Gastroesophageal sphincter (tissue), 4 donors: ENCODE results near the gene WDR27. TPM values are rescaled to one million over a fixed set of nuclear protein-coding genes. Genes with fewer than 3 reads are reported as not detected.

Experiments used
- ATAC-seq: fragments of 150-250 bp; one replicate; pipeline ENCODE4 v1.9.1; 2016; ENCODE audit warnings: mild to moderate bottlenecking, moderate library complexity
- H3K27ac ChIP-seq, 4 donors: fragments of 200-600 bp; sonication (generic) in 3 of 4; 1 replicate in 3 of 4; 2 replicates in 1 of 4; pipeline ENCODE4 v1.5.1; 2016 to 2019
- H3K27me3 ChIP-seq: fragments of 200-600 bp; sonication (generic); one replicate; pipeline ENCODE4 v1.5.1; 2019
- H3K36me3 ChIP-seq, 2 donors: fragments of 200-600 bp; sonication (generic); one replicate each; pipeline ENCODE4 v1.5.1; 2019; ENCODE audit warnings: control low read depth in 1 of 2
- H3K4me1 ChIP-seq, 3 donors: fragments of 200-600 bp; sonication (generic); 1 replicate in 2 of 3; 2 replicates in 1 of 3; pipeline ENCODE4 v1.5.1; 2016 to 2019; ENCODE audit warnings: control low read depth in 2 of 3
- H3K4me3 ChIP-seq, 2 donors: fragments of 200-600 bp; sonication (generic); one replicate each; pipeline ENCODE4 v1.5.1; 2019; ENCODE audit warnings: mild to moderate bottlenecking in 1 of 2, moderate library complexity in 1 of 2
- H3K9me3 ChIP-seq, 3 donors: fragments of 200-600 bp; sonication (generic); one replicate each; pipeline ENCODE4 v1.5.1; 2017 to 2019; ENCODE audit warnings: control low read depth in 2 of 3
- EP300 ChIP-seq: sonication (generic); formaldehyde crosslinking; IDR thresholded peaks from one replicate; pipeline ENCODE4 v1.6.1; 2017; ENCODE audit warnings: antibody characterized with exemption, mild to moderate bottlenecking
- POLR2A ChIP-seq, 2 donors: fragments of 450-650 bp; IDR thresholded peaks; one replicate each; pipeline ENCODE4 v1.6.1; 2017; ENCODE audit warnings: antibody characterized with exemption in 2 of 2, mild to moderate bottlenecking in 2 of 2, moderate library complexity in 1 of 2
- POLR2AphosphoS5 ChIP-seq: sonication (generic); formaldehyde crosslinking; IDR thresholded peaks from one replicate; pipeline ENCODE4 v1.6.1; 2017; ENCODE audit warnings: antibody characterized with exemption
- WGBS, 2 donors: methylation state at CpG; one replicate each; pipeline ENCODE4 v1.1.5; 2018; ENCODE audit warnings: low coverage in 1 of 2; 5-methylcytosine and 5-hydroxymethylcytosine counted together
- total RNA-seq, 4 donors: library from RNA; depleted of rRNA; stranded (reverse); fragments of >200 nt; gene quantifications; one replicate each; pipeline ENCODE4 v1.1.0, GENCODE V29; 2016
- TF ChIP-seq, protein P1 (sequence below), 4 experiments: fragments of 200-600 bp in 2 of 4; fragments of 450-650 bp in 2 of 4; sonication (generic) in 1 of 4; IDR thresholded peaks; one replicate each; pipeline ENCODE4 v1.5.1; 2017 to 2019; ENCODE audit warnings: antibody characterized with exemption in 4 of 4, mild to moderate bottlenecking in 2 of 4, moderate library complexity in 2 of 4

Gene WDR27
- total RNA-seq, 4 donors from 2014 or later: 10.0 to 35.0 (median 20.7) TPM

DNA sequence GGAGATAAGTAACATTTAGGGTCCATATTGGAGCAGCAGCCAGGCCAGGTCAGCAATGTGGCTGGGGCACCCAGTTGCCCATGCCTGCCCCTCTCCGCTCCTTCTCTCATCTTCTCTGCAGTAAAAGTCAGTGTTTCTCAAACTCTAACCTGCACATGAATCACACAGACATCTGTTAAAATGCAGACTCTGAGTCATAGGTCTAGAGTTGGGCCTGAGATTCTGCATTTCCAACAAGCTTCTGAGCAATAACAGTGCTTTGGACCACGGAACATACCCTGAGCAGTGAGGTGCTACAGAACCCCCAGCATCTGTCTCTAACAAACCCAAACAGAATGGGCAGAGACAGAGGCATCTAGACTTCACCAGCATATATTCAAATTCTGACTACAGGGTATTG is 12.3 kb upstream of the WDR27 start:
- H3K4me3 ChIP-seq: no peak overlapping the region
- no peaks in the 10 kb centered on the region for H3K27me3 ChIP-seq
- ATAC-seq: no peak
- no peaks in the 10 kb centered on the region for H3K9me3 ChIP-seq
- no peak overlapping the region for H3K27ac ChIP-seq
- WGBS, 2 donors: 86 to 94% methylated on average over 1 to 2 of the region's 2 CpGs
- peaks cover 7 to 84% of the 10 kb centered on the region in 2 donors for H3K36me3 ChIP-seq
- TF ChIP-seq EP300 (no peak), POLR2AphosphoS5 (no peak), POLR2A (IDR thresholded peaks at IDR 0.05) (no peak)
- TF ChIP-seq, protein P1, sequence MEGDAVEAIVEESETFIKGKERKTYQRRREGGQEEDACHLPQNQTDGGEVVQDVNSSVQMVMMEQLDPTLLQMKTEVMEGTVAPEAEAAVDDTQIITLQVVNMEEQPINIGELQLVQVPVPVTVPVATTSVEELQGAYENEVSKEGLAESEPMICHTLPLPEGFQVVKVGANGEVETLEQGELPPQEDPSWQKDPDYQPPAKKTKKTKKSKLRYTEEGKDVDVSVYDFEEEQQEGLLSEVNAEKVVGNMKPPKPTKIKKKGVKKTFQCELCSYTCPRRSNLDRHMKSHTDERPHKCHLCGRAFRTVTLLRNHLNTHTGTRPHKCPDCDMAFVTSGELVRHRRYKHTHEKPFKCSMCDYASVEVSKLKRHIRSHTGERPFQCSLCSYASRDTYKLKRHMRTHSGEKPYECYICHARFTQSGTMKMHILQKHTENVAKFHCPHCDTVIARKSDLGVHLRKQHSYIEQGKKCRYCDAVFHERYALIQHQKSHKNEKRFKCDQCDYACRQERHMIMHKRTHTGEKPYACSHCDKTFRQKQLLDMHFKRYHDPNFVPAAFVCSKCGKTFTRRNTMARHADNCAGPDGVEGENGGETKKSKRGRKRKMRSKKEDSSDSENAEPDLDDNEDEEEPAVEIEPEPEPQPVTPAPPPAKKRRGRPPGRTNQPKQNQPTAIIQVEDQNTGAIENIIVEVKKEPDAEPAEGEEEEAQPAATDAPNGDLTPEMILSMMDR (IDR thresholded peaks at IDR 0.05): no peak
- H3K4me1 ChIP-seq: peaks cover 0 to 7% (median 0%) of the 10 kb centered on the region in 3 donors

DNA sequence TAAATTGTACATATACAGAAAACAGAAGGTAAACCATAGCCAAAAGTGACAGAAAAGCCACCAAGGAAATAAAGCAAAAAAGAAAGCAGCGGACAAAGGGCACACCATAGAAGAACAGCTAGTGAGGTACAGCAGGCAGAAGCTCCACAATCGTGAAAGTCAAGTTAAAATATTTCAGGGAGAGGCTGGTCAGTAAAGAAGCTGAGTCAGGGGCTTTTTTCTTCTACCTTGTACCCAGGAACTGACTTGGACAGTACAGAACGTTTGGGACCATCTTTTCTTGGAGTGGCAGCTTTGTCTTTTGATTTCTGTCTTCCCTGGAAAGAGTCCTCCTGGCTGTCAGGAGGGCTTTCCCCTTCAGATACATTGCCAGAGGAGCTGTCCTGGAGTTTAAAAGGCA is 8.2 kb upstream of the WDR27 start:
- WGBS, 2 donors: 65 to 70% methylated on average over 3 of the region's 3 CpGs
- Histone ChIP-seq H3K4me3 (no peak overlapping the region), H3K4me1 (peaks cover 0 to 15% (median under 1%) of the 10 kb centered on the region in 3 donors), H3K9me3 (no peaks in the 10 kb centered on the region), H3K27me3 (no peaks in the 10 kb centered on the region), H3K36me3 (peaks cover 7 to 85% of the 10 kb centered on the region in 2 donors), H3K27ac (no peak overlapping the region)
- no peak for TF ChIP-seq POLR2A (IDR thresholded peaks at IDR 0.05)
- TF ChIP-seq EP300: no peak
- TF ChIP-seq POLR2AphosphoS5: no peak
- TF ChIP-seq, protein P1 (IDR thresholded peaks at IDR 0.05): no peak
- no peak for ATAC-seq

DNA sequence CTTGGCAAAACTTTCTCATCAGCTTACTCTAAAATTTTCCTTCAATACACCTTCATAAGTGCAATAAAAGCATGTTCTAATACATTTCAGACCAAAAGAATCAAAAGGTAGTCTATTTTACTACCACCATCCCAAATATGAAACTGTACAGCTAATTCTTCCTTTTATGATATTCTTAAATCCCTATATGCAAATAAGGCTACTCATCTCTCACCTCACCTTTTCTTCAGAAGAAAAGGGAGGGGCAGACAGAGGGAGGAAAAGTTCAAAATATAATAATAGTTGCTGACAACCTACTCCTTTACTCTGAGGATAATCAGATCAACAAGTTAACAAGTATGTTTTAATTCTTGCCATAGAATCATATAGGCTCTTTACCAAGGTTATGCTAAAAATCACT is 7.5 kb upstream of the WDR27 start:
- H3K27me3 ChIP-seq: no peaks in the 10 kb centered on the region
- TF ChIP-seq, protein P1 (IDR thresholded peaks at IDR 0.05): no peak
- TF ChIP-seq POLR2AphosphoS5 (no peak), POLR2A (IDR thresholded peaks at IDR 0.05) (no peak), EP300 (no peak)
- H3K4me1 ChIP-seq: peaks cover 6 to 22% (median 7%) of the 10 kb centered on the region in 3 donors
- no peaks in the 10 kb centered on the region for H3K9me3 ChIP-seq
- peaks cover 3 to 85% of the 10 kb centered on the region in 2 donors for H3K36me3 ChIP-seq
- H3K4me3 ChIP-seq: no peak overlapping the region
- ATAC-seq: no peak
- no peak overlapping the region for H3K27ac ChIP-seq

DNA sequence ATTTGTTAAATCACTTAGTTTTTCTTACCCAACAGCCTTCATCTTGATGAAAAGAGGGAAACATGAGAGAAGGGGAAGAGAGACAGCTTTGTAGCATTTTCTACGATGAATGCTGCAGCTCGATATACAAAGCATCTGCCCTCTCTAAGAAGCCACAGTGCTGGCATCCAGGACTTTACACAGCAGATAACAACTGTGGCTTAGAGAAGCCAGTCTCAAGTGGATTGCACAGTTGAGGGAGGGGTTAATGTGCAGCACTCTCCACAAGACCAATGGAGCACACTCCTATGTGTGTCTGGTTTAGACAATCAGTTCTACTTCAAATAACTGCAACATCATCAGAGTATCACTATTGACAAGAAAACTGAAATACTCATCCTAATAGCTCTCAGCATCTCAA is 5.9 kb upstream of the WDR27 start:
- ATAC-seq: no peak
- H3K27me3 ChIP-seq: no peaks in the 10 kb centered on the region
- peaks cover 7 to 37% (median 19%) of the 10 kb centered on the region in 3 donors for H3K4me1 ChIP-seq
- WGBS, 2 donors: 92 to 94% methylated on average over 2 of the region's 2 CpGs
- TF ChIP-seq, protein P1 (IDR thresholded peaks at IDR 0.05): no peak
- TF ChIP-seq POLR2A (IDR thresholded peaks at IDR 0.05): no peak
- no peak for TF ChIP-seq POLR2AphosphoS5
- TF ChIP-seq EP300: no peak
- H3K9me3 ChIP-seq: no peaks in the 10 kb centered on the region
- no peak overlapping the region for H3K4me3 ChIP-seq
- peaks cover 0 to 76% of the 10 kb centered on the region in 2 donors for H3K36me3 ChIP-seq
- no peak overlapping the region for H3K27ac ChIP-seq

DNA sequence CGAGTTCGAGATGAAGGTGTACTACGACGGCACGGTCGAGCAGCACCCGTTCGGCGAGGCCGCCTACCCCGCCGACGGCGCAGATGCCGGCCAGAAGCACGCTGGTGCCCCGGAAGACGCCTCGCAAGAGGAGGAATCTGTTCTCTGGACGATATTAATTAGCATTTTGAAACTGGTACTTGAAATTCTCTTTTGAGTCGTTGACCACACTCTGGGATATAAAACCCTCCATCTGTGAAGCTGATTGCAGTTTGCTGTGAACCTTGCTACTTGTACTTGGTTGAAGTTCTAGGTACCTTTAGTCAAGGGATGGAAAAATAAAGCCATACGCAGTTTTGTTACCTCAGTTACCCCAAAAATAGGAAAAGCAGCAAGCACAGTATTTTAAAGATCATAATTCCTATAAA is 1.0 kb upstream of the WDR27 start:
- ATAC-seq: no peak
- Histone ChIP-seq H3K9me3 (no peaks in the 10 kb centered on the region), H3K27ac (peak overlapping the region; percentile 87 to 99 (median 97)), H3K4me3 (peak overlapping the region; percentile 80 to 85), H3K36me3 (peaks cover 0 to 26% of the 10 kb centered on the region in 2 donors), H3K4me1 (peaks cover 7 to 58% (median 20%) of the 10 kb centered on the region in 3 donors), H3K27me3 (no peaks in the 10 kb centered on the region)
- TF ChIP-seq POLR2A (IDR thresholded peaks at IDR 0.05): no peak
- TF ChIP-seq, protein P1 (IDR thresholded peaks at IDR 0.05): no peak
- no peak for TF ChIP-seq EP300
- TF ChIP-seq POLR2AphosphoS5: no peak
- 1 to 3% methylated on average over 6 to 19 of the region's 22 CpGs for WGBS, 2 donors
